Stimulated activated CD4-positive, alpha-beta T cell treated with anti-CD3 and anti-CD28 coated beads, Interleukin-12 subunit alpha, Interleukin-12 subunit beta, amount 100 ng/mL, for 4 hours (primary cell): ENCODE data around the gene ALDH18A1.
"Not testable (repeated sequence)": the region's sequence is repeated elsewhere in the genome, so short reads cannot be mapped to it uniquely, and the experiment has no call there.

Experiments used
- DNase-seq: peaks from one replicate; pipeline ENCODE4 v3.0.0-alpha.2; 2020

The ALDH18A1 gene

DNA sequence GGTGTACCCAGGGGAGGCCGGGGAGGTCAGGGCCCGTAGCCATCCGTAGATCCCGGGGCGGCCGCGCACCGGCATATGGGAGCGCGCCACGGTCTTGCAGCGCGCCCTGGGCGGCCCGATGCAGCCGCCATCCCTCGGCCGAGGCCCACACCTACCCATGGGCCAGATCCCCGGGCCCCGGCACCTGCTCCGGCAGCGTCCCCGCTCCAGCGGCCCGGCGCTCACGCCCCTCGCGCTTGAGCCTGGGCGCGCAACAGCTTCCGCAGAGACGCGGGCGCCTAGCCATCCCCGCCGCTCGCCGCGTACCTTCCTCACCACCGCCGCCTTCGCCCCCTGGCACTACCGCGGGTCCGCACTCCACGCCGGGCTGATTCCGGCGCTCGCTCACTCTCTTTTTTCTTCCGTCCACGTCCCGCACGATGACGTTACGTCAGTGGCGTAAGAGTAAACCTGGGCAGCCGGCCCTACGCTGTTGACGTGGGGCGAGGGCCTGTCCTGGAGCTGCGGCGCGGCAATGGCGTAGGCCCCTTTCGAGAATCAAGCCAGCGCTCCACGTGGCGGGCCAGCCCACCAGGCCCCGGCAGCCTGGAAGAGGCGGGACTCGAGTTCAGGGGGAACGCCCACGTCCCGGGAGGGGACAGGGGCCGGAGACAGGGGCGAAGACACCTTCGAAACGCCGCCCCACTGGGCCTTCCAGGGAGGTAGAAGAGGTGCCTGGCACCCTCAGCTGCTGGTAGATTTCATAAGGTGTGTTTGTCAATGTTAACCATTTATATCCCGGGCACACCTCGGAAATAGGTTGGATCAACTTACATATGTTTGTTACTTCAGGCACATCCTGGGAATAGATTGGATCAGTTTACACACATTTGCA lies at the start of gene ALDH18A1:
ALDH18A1 (minus strand) TSS at position 421 of the 874 bp plus-strand sequence. CDS start 3,334 bp downstream, outside the sequence.
- DNase-seq: peak; percentile 92

GRCh38 chr10:95698415-95698814 lies 41.9 kb upstream of the ALDH18A1 start:
- DNase-seq: no peak

DNA sequence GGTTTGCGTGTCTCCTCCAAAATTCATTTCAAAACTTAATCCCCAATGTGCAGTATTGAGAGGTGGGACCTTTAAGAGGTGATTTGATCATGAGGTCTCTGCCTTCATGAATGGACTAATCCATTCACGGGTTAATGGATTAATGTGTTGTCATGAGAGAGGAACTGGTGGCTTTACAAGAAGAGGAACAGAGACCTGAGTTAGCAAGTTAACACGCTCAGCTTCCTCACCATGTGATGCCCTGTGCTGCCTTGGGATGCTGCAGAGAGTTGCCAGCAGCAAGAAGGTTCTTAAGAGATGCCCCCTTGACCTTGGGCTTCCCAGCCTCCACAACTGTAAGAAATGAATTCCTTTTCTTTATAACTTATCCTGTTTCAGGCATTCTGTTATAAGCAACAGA lies 40.9 kb upstream of the ALDH18A1 start:
- no peak for DNase-seq

- DNase-seq: no peak
These were observed 38.2 kb upstream of the ALDH18A1 start for GRCh38 chr10:95694665-95695064.

DNA sequence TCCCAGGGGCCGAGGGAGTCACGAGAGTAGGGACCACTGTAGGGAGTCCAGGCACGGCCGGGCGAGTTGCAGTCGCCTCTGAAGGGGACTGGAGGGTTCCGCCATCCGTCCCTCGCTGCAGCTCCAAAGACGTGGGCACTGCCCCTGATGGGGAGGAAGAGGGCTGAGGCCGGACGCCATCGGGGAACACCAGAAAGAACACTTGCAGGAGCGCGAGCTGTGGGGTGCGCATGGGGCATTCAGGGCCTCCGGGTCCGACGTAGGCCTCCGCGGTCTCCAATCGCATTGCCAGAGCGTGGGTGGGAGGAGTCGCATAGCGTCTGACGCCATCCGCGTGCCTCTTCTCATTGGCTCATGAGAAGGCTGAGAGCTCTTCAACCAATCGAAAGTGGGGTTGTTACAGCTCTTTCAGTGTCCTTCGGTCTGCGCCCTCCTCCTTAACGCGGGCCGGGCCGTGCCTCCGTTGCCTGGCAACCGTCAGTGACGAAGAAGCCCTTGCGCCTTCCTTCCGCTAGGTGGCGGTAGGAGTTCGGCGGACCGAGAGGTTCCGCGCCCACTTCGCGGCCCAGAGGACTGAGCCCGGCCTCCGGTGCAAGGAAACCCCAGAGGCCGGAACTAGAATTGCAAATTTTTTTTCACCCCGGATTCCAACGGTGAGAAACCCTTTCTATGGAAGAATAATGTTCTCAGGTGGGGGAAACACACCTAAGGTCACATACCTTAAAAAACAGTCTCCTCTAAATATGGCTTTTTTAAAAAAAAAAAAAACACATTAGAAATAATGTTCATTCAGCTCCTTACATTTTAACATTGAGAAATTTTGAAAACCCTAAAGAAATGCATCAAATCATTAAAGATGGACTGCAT lies 37.4 kb upstream of the ALDH18A1 start, which contains the start of gene TCTN3:
TCTN3 (minus strand) TSS at position 260 of the 867 bp plus-strand sequence; CDS start at position 232, 28 bp downstream.
- peak; percentile 90 for DNase-seq

DNA sequence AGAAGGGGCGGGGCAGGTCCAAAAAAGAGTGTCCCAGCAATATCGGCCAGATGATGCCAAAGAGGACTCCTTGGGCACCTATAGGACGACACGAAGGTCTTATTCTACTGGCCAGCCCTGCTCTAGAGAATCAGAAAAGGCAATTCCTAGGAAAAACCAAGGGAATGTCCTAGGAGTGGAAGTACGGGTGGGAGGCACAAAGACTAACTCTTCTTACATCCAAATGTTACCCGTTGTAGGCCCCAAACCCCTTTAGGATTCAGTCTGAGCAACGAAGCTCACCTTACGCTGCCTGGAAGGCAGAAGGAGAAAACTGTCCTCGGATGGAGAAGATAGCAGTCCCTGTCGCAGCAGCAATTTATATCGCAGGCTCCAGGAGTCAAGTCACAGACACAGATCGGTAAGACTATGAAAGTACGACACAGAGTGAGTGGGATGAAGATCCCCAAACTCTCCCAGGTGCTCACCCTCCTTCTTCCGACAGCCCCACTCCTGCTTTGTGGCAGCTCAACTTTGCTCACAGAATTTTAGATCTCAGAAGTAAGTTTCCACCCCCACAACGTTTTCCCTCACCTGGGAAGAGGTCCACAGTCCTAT lies 36.7 kb upstream of the ALDH18A1 start:
- DNase-seq: no peak

DNA sequence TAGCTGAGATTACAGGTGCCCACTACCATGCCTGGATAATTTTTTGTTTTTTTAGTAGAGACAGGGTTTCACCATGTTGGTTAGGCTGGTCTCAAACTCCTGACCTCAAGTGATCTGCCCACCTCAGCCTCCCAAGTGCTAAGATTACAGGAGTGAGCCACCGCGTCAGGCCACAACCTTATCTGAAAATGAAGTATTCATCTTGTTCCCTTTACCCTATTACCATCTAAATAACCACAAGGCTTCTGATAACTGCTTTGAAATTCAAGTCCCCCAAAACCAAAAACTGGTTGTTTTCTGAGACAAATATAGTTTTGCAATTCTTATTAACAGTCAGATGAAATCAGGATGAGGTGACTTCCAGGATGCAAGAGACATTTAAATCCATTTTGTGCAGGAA lies 34.8 kb upstream of the ALDH18A1 start:
- no peak for DNase-seq

GRCh38 chr10:95688648-95689047 lies 32.1 kb upstream of the ALDH18A1 start:
- DNase-seq: no peak

DNA sequence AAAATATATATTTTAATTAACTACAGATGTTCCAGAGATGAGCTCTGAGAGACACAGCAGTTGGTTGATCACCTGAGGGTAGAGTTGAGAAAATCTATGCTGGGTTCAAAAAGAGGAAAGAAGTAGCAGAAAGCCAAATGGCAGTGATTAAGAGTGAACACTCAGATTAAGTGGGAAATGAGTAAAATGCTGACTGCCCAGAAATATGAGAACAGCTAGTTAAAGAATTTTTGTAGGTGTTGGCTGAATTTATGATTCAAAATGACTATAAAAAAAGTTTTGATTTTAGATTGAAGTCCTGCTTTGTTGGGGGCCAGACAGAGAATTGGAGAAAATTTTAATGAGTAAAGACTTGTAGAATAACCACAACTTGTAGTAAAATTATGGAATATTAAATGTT lies 27.5 kb upstream of the ALDH18A1 start:
- DNase-seq: no peak

GRCh38 chr10:95675403-95676116 lies 19.0 kb upstream of the ALDH18A1 start:
- no peak for DNase-seq

DNA sequence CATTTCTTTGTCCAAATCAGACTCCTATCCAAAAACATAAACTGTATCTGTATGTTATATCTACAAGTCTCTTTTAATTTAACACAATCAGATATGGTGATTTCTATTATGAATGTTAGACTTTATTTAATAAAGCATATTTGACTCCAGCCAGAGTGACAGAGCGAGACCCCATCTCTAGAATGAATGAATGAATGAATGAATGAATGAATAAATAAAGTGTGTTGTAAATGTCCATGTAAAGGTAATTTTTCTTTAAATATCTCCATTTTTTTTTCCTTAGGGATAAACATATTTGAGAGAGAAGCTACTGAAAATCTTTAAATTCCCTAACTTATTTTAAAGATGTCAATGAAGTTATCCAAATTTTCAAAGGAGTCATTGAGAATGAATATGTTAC lies 18.1 kb upstream of the ALDH18A1 start:
- no peak for DNase-seq

DNA sequence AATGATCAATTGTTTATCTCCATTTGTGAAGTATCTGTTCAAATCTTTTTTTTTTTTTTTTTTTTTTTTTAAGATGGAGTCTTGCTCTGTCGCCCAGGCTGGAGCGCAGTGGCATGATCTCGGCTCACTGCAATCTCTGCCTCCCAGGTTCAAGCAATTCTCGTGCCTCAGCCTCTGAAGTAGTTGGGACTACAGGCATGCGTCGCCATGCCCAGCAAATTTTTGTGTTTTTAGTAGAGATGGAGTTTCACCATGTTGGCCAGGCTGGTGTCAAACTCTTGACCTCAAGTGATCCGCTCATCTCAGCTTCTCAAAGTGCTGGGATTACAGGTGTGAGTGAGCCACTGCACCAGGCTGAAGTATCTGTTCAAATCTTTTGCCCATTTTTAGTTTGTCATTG lies 16.1 kb upstream of the ALDH18A1 start:
- not testable (repeated sequence) for DNase-seq

DNA sequence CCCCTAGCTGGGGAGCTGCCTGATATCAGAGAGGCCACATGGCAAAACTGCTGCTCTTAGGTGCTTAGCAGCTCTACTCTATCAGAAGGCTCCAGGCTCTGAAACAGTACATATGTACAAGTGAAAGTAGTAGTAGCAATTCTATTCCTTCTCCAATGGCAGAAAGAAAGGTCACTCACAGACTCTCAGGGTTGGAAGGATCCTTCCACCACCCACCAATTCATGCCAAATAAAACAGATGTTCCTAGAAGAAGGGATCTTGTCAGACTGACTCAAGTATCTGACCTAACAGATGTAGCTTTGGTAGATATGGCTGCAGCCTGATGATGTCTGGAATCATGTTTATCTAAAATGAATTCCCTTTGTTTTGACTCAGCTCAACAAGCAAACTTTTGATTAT lies 8.0 kb upstream of the ALDH18A1 start:
- no peak for DNase-seq

DNA sequence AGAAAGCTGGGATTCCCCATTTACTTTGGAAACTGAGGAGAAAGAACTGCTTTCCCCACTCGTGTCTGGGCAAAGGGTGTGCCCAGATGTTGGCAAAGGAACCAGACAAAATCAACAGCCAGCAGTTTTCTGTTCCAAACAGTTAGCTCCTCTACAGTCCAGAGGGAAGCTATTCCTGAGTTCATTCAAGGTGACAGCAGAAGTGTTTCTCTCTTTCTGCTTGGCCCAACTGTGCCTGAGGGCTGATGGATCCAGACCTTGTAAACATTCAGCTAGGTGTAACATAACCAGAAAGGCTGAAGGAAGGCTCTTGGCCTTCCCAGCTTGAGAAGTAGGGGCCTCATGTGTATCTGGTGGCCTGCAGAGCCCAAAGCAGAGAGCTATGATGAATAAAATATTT lies 7.0 kb upstream of the ALDH18A1 start:
- no peak for DNase-seq

GRCh38 chr10:95661818-95662217 lies 5.3 kb upstream of the ALDH18A1 start:
- DNase-seq: no peak

GRCh38 chr10:95660283-95660682 lies 3.8 kb upstream of the ALDH18A1 start:
- DNase-seq: no peak

DNA sequence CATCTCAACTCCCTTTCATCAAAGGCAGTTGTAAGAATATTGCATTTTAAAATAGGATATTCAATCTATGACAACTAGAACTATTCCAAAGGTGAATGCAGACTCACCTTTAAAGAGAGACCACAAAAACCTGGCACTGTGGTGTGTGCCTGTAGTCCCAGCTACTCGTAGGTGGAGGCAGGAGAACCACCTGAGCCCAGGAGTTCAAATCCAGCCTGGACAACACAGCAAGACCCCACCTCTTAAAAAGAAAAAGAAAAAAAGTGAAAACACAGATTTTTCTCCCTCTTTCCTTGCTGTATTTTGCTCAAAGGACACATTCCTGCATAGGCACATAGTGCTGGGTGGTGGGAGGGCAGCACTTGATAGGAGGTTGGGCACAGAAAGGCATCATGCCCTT lies 739 bp upstream of the ALDH18A1 start:
- DNase-seq: no peak

DNA sequence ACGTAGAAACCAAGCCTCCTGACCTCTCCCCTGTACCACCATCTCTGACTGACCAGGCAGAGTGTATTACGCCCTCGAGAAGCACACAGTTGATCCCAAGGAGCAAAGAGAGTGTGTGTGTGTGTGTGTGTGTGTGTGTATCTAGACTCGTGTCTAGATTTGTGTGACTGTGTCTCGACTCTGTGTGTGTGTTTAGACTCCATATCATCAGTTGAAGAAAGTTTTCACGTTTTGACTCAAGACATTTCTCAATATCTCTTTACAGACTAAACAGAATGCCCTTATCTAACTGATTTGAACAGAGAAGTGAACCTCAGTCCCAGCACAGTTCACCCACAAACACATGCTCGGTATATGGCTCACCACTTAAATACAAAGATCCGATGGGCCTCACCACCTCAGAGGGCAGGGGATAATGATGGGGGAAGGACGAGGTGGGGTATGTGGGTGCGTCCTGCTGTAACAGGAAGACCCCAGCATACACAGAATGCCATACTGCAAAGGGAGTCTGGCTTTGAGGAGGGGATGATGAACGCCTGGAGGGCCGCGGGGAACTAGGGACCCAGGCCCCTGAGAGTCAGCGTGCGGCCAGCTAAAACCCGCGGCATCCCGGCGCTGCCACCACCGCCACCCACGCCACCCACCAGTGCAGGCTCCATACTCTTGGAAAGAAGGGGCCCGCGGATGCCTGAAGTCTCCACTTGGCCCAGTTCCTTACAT lies 780 bp downstream of the ALDH18A1 start:
- no peak for DNase-seq

DNA sequence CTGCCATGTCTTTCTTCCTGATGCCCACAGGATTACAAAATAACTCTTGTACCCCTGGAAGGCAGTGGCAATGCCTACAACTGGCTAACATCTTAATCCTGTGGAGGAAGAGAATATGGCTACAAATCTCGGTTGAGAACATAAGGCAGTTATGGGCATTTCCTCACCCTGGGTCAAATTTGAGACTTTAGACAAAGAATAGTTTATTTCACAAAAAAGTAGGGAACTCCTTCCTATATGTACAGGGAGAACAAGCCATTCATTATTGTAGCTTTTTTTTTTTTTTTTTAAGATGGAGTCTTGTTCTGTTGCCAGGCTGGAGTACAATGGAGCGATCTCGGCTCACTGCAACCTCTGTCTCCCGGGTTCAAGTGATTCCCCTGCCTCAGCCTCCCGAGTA lies 2.6 kb downstream of the ALDH18A1 start:
- no peak for DNase-seq

GRCh38 chr10:95651346-95652060 lies 5.0 kb downstream of the ALDH18A1 start:
- DNase-seq: no peak

GRCh38 chr10:95650232-95650631 lies 6.3 kb downstream of the ALDH18A1 start:
- DNase-seq: no peak
